Measurements from ENCODE around the gene WBP11. TPM values are rescaled to one million over a fixed set of nuclear protein-coding genes. Genes with fewer than 3 reads are reported as not detected.

Gene WBP11
- total RNA-seq, 2 experiments from 2014 or later, result 169 to 188 TPM

DNA sequence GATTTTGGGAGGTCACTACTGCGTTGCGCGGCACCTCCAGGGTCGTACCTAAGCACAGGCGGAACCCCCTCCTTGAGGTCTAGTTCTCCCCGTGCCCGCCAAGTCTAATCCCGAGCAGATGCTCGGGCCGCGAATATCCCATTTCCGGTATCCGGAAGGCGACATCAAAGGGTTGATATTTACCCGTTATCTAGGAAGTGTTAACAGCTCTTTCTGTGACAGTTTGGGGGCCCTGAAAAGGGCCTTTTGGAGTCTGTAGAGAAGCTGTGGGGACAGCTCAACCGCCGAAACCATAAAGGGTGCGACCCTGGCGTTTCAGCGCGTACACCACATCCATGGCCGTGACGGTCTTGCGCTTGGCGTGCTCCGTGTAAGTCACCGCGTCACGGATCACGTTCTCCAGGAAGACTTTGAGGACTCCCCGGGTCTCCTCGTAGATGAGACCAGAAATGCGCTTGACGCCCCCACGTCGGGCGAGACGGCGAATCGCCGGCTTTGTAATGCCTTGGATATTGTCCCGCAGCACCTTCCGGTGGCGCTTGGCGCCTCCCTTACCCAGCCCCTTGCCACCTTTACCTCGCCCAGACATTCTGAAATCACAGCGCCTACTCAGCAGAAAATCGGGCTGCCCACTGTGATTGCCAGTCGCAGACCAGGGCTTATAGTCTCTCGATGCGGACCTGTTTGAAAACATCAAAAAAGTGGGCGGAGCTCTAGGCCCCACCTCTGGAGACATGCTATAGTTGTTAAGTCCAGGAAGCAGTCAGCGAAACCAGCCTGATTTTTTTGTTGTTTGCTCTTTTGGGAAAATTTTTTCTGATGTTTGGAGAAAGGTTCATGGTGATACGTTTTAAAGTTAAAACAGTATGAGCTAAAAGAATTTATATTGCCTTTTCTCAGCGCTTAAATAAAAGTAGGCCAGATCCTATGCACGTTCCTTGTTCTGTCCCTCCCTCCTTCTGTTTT, 32.5 kb downstream of the WBP11 start:
- intact Hi-C loops (cut with DNase I, micrococcal nuclease), result loop anchor here (1.0 to 10.0 kb wide), 8 partner anchors 33 to 513 kb away; partner anchors contain the start of genes ARHGDIB (in 1 of the 2), ATF7IP (in 1 of the 2), C12orf60 (in 1 of the 2) and MGP (in 1 of the 2)
- peaks cover 11% of the 10 kb centered on the region for H3K36me3 ChIP-seq (ENCODE audit: insufficient read depth, low read length)

DNA sequence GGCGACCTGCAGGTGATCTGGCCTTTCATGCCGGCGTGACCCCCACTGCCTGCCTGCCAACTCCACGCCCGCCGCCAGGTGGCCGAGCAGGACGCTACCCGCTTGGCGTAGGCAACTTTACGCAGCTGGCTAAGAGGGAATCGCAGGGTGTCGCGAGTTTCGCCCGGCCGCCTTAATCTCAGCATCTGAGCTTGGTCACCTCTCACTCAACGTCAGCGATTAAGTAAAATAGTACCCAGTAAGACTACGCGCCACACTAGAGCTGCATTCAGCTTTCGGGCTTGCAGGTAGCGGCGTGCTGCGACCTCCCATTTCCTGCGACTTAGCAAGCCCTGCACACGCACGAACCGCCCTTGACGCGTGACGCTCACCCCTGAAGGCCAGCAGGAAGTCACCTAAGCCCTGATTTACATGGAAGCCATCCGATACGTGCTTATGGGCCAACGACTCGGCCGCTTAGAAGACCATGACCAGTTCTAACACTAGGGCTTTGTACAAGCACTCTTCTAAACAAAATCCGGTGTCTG, 33.2 kb downstream of the WBP11 start:
- peak overlapping the region; percentile 97 for H3K4me3 Mint-ChIP-seq
- no peaks in the 10 kb centered on the region for H3K27me3 Mint-ChIP-seq
- Histone ChIP-seq H3K27ac (ENCODE audit: low read depth in 1 of 2, low read length in 2 of 2) (peak overlapping the region; percentile 95 to 99), H3K9me3 (ENCODE audit: control insufficient read depth in 1 of 2, insufficient read depth in 1 of 2, low read length in 2 of 2) (peaks cover 0 to 4% of the 10 kb centered on the region in 2 experiments), H3K27me3 (ENCODE audit: control insufficient read depth in 1 of 2, insufficient read depth in 2 of 2, low read length in 2 of 2) (no peaks in the 10 kb centered on the region), H3K36me3 (ENCODE audit: insufficient read depth, low read length) (peaks cover 11% of the 10 kb centered on the region), H3K4me3 (ENCODE audit: low read length) (peak overlapping the region; percentile 71), H3K4me1 (ENCODE audit: insufficient read depth, low read length) (peaks cover 40% of the 10 kb centered on the region)
- POLR2A ChIA-PET, result interaction anchor here (0.7 to 7.6 kb wide), 44 partner anchors 12 to 1141 kb away, joined by 3 to 375 read pairs (median 6); partner anchors contain the start of genes ARHGDIB, ATF7IP, C12orf60 and DERA
- H3K4me1 Mint-ChIP-seq (ENCODE audit: low read depth), result peaks cover 79% of the 10 kb centered on the region
- TF ChIP-seq, protein P1, sequence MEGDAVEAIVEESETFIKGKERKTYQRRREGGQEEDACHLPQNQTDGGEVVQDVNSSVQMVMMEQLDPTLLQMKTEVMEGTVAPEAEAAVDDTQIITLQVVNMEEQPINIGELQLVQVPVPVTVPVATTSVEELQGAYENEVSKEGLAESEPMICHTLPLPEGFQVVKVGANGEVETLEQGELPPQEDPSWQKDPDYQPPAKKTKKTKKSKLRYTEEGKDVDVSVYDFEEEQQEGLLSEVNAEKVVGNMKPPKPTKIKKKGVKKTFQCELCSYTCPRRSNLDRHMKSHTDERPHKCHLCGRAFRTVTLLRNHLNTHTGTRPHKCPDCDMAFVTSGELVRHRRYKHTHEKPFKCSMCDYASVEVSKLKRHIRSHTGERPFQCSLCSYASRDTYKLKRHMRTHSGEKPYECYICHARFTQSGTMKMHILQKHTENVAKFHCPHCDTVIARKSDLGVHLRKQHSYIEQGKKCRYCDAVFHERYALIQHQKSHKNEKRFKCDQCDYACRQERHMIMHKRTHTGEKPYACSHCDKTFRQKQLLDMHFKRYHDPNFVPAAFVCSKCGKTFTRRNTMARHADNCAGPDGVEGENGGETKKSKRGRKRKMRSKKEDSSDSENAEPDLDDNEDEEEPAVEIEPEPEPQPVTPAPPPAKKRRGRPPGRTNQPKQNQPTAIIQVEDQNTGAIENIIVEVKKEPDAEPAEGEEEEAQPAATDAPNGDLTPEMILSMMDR (IDR thresholded peaks at IDR 0.05), result peak; percentile 81
- DNase-seq, result peak; percentile 72 to 96 (median 83)
- ATAC-seq (ENCODE audit: poor library complexity), result peak; percentile 50
- peaks cover 74% of the 10 kb centered on the region for H3K36me3 Mint-ChIP-seq (ENCODE audit: low read depth)
- H3K27ac Mint-ChIP-seq, result peak overlapping the region; percentile 100
- peaks cover 5% of the 10 kb centered on the region for H3K9me3 Mint-ChIP-seq
- intact Hi-C loops (cut with DNase I, micrococcal nuclease), result loop anchor here (2.0 to 10.0 kb wide), 11 partner anchors 32 to 533 kb away; partner anchors contain the start of genes ATF7IP (in 2 of the 2), ARHGDIB (in 1 of the 2), C12orf60 (in 1 of the 2) and MGP (in 1 of the 2)
- CTCF ChIA-PET, result interaction anchor here (0.6 to 2.6 kb wide), 19 partner anchors 12 to 225 kb away, joined by 3 to 12 read pairs (median 4); partner anchors contain the start of genes C12orf60 and WBP11

More for the DNA sequence above, 32.5 kb downstream of the WBP11 start:
- H3K27me3 ChIP-seq (ENCODE audit: control insufficient read depth in 1 of 2, insufficient read depth in 2 of 2, low read length in 2 of 2), result no peaks in the 10 kb centered on the region
- Mint-ChIP-seq H3K9me3 (peaks cover 3% of the 10 kb centered on the region), H3K4me3 (peak overlapping the region; percentile 97), H3K27ac (peak overlapping the region; percentile 100), H3K27me3 (no peaks in the 10 kb centered on the region), H3K36me3 (ENCODE audit: low read depth) (peaks cover 71% of the 10 kb centered on the region), H3K4me1 (ENCODE audit: low read depth) (peaks cover 79% of the 10 kb centered on the region)
- ChIA-PET CTCF (interaction anchor here (0.6 to 2.6 kb wide), 19 partner anchors 11 to 225 kb away, joined by 3 to 12 read pairs (median 4); partner anchors contain the start of genes C12orf60 and WBP11), POLR2A (interaction anchor here (0.6 to 7.6 kb wide), 65 partner anchors 8 to 1140 kb away, joined by 3 to 375 read pairs (median 4); partner anchors contain the start of genes ARHGDIB, ATF7IP, C12orf60 and DERA)
- peak overlapping the region; percentile 71 for H3K4me3 ChIP-seq (ENCODE audit: low read length)
- no peaks in the 10 kb centered on the region for H3K9me3 ChIP-seq (ENCODE audit: control insufficient read depth in 1 of 2, insufficient read depth in 1 of 2, low read length in 2 of 2)
- peaks cover 47% of the 10 kb centered on the region for H3K4me1 ChIP-seq (ENCODE audit: insufficient read depth, low read length)
- TF ChIP-seq, protein P1 (IDR thresholded peaks at IDR 0.05), result no peak
- DNase-seq (peak; percentile 92 to 99 (median 95)), ATAC-seq (ENCODE audit: poor library complexity) (peak; percentile 34)
- peak overlapping the region; percentile 95 to 99 for H3K27ac ChIP-seq (ENCODE audit: low read depth in 1 of 2, low read length in 2 of 2)

Measured in CD4-positive, alpha-beta T cell (primary cell).